Keratinocyte (primary cell): ENCODE measurements around the gene TCP10L.

Experiments used
- EZH2 ChIP-seq: IDR thresholded peaks from one replicate; pipeline ENCODE4 v1.6.1; 2012; ENCODE audit warnings: inconsistent platforms, mild to moderate bottlenecking, low read length, moderate library complexity
- TF ChIP-seq, protein P1 (sequence below), 3 experiments: IDR thresholded peaks in 1 of 3; conservative IDR thresholded peaks in 1 of 3; optimal IDR thresholded peaks in 1 of 3; 2 replicates in 2 of 3; 3 replicates in 1 of 3; pipeline versions ENCODE3 to v1.5.1; 2011; ENCODE audit warnings: low read length in 3 of 3, mild to moderate bottlenecking in 3 of 3, moderate library complexity in 2 of 3, control low read depth in 1 of 3, inconsistent platforms in 1 of 3; ENCODE audit not compliant: insufficient read depth in 2 of 3; ENCODE audit errors: extremely low read depth in 1 of 3

DNA sequence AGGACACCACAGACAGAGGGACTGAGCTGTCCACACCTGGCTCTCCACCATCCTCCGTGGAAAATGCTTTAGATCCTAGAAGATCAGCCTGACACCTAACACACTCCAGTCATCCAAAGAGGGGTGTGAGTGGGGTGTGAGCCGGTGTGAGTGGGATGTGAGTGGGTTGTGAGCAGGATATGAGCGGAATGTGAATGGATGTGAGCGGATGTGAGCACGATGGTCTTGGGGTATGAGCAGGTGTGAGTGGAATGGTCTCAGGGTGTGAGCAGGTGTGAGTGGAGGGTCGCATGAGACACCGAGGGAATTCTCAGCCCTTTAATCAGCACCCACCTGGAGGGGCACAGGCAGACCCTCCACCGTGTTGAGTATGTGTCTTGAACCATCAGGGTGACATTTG lies 851 bp downstream of the TCP10L start:
- TF ChIP-seq, protein P1, sequence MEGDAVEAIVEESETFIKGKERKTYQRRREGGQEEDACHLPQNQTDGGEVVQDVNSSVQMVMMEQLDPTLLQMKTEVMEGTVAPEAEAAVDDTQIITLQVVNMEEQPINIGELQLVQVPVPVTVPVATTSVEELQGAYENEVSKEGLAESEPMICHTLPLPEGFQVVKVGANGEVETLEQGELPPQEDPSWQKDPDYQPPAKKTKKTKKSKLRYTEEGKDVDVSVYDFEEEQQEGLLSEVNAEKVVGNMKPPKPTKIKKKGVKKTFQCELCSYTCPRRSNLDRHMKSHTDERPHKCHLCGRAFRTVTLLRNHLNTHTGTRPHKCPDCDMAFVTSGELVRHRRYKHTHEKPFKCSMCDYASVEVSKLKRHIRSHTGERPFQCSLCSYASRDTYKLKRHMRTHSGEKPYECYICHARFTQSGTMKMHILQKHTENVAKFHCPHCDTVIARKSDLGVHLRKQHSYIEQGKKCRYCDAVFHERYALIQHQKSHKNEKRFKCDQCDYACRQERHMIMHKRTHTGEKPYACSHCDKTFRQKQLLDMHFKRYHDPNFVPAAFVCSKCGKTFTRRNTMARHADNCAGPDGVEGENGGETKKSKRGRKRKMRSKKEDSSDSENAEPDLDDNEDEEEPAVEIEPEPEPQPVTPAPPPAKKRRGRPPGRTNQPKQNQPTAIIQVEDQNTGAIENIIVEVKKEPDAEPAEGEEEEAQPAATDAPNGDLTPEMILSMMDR (optimal IDR thresholded peaks at IDR 0.05 in 1 of 3, IDR thresholded peaks at IDR 0.05 in 1 of 3, conservative IDR thresholded peaks at IDR 0.05 in 1 of 3; ENCODE audit: extremely low read depth in 1 of 3, insufficient read depth in 2 of 3, low read length in 3 of 3): no peak
- TF ChIP-seq EZH2: no peak
